PC-3 (cell line): Measurements from ENCODE around the gene VAMP7. TPM values are rescaled to one million over a fixed set of nuclear protein-coding genes. Genes with fewer than 3 reads are reported as not detected.

Source experiments
- ATAC-seq: fragments of 200-7000 bp; cut with Tn5 transposase; 2 replicates; pipeline ENCODE4 v1.9.1; 2020; ENCODE audit warnings: mild to moderate bottlenecking, moderate library complexity
- BruUV-seq: library from RNA; stranded (reverse); fragments of 400-500 nt; replicated peaks from 2 replicates; lab custom pipeline; 2021; lab: Mats Ljungman, UMichigan
- CTCF ChIA-PET: fragments of 300-600 bp; sonication (Branson Sonifier 250); formaldehyde crosslinking; loops from one replicate; lab custom pipeline; 2022; ENCODE audit warnings: antibody characterized with exemption; lab: Charles Lee
- POLR2A ChIA-PET: fragments of 300-600 bp; sonication (Branson Sonifier 250); formaldehyde crosslinking; loops from one replicate; lab custom pipeline; 2022; ENCODE audit warnings: antibody characterized with exemption; ENCODE audit not compliant: unreplicated experiment; lab: Charles Lee
- DNase-seq: peaks from one replicate; pipeline ENCODE4 v3.0.0-alpha.2; 2015
- H2AFZ ChIP-seq: fragments of 300-600 bp; sonication (generic); 2 replicates; pipeline ENCODE4 v1.6.0; 2016; ENCODE audit warnings: antibody characterized with exemption, low read length
- H3F3A ChIP-seq: fragments of 300-600 bp; sonication (generic); one replicate; pipeline ENCODE4 v1.6.0; 2017; ENCODE audit warnings: antibody characterized with exemption, low read length, control low read depth, mild to moderate bottlenecking; ENCODE audit not compliant: unreplicated experiment
- H3K27ac ChIP-seq: fragments of 300-600 bp; sonication (generic); 2 replicates; pipeline ENCODE4 v1.5.1; 2016; ENCODE audit warnings: mild to moderate bottlenecking, low read length
- H3K27me3 ChIP-seq: fragments of 300-600 bp; sonication (generic); 2 replicates; pipeline ENCODE4 v1.6.1; 2016; ENCODE audit warnings: low read length, mixed read lengths
- H3K36me3 ChIP-seq: fragments of 300-600 bp; sonication (generic); 2 replicates; pipeline ENCODE4 v1.6.1; 2016; ENCODE audit warnings: low read depth, mixed run types, low read length, mixed read lengths
- H3K4me1 ChIP-seq: fragments of 300-600 bp; sonication (generic); 2 replicates; pipeline ENCODE4 v1.5.1; 2016; ENCODE audit warnings: low read length; ENCODE audit not compliant: insufficient read depth
- H3K4me2 ChIP-seq: fragments of 300-600 bp; sonication (generic); 2 replicates; pipeline ENCODE4 v1.6.0; 2016; ENCODE audit warnings: low read length
- H3K4me3 ChIP-seq: fragments of 300-600 bp; sonication (generic); 2 replicates; pipeline ENCODE4 v1.5.1; 2016; ENCODE audit warnings: mild to moderate bottlenecking, low read length, mixed read lengths
- H3K79me2 ChIP-seq: fragments of 300-600 bp; sonication (generic); 2 replicates; pipeline ENCODE4 v1.6.1; 2017; ENCODE audit warnings: low read length, mixed read lengths
- H3K9ac ChIP-seq: fragments of 300-600 bp; sonication (generic); 2 replicates; pipeline ENCODE4 v1.6.0; 2016; ENCODE audit warnings: mild to moderate bottlenecking, low read length
- H3K9me2 ChIP-seq: fragments of 300-600 bp; sonication (generic); replicated peaks from 2 replicates; pipeline ENCODE4 v1.6.1; 2016; ENCODE audit warnings: mixed run types, low read length, mixed read lengths
- H3K9me3 ChIP-seq: fragments of 300-600 bp; sonication (generic); 2 replicates; pipeline ENCODE4 v1.6.1; 2016; ENCODE audit warnings: low read length, mixed read lengths
- H4K20me1 ChIP-seq: fragments of 300-600 bp; sonication (generic); 2 replicates; pipeline ENCODE4 v1.6.1; 2016; ENCODE audit warnings: low read length, mixed read lengths
- CTCF ChIP-seq: fragments of 300-600 bp; sonication (generic); conservative IDR thresholded peaks from 2 replicates; pipeline ENCODE4 v1.5.1; 2017; ENCODE audit warnings: antibody characterized with exemption, low read depth, mild to moderate bottlenecking, low read length
- EZH2 ChIP-seq: fragments of 300-600 bp; sonication (generic); IDR thresholded peaks from one replicate; pipeline ENCODE4 v1.6.1; 2017; ENCODE audit warnings: antibody characterized with exemption, mild to moderate bottlenecking, low read length; ENCODE audit not compliant: unreplicated experiment
- EZH2phosphoT487 ChIP-seq: fragments of 300-600 bp; sonication (generic); IDR thresholded peaks from 2 replicates; pipeline ENCODE4 v1.6.1; 2018; ENCODE audit warnings: mild to moderate bottlenecking, antibody characterized with exemption, low read length, borderline replicate concordance
- intact Hi-C: fragments of 100-400 bp; cut with micrococcal nuclease; formaldehyde crosslinking; loops from 2 replicates; pipeline ENCODE4 v1.9.0; 2023
- total RNA-seq: library from RNA; depleted of rRNA; stranded (reverse); fragments of >200 nt; gene quantifications from 2 replicates; pipeline ENCODE4 v1.2.3, GENCODE V29; 2014

Gene VAMP7
- total RNA-seq, 1 experiment from 2014 or later = 37.5 TPM

DNA sequence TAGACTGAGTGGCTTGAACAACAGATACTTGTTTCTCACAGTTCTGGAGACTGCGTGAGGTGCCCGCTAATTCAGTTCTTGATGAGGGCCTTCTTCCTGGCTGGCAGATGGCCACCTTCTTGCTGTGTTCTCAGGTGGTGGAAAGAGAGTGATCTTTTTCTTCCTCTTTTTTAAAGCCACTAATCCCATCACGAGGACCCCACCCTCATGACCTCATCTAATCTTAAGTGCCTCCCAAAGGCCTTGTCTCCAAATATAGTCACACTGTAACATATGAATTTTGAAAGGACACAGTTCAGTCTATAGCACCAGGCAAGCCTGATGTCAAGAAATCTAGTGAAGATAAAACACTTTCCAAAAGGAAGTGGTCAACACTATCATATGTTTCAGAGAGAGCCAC lies 12.4 kb downstream of the VAMP7 start:
- Histone ChIP-seq H4K20me1 (no peaks in the 10 kb centered on the region), H3K27me3 (no peaks in the 10 kb centered on the region), H3K4me1 (peaks cover under 1% of the 10 kb centered on the region), H3K36me3 (peaks cover 21% of the 10 kb centered on the region), H2AFZ (no peak overlapping the region), H3K79me2 (no peaks in the 10 kb centered on the region), H3K9me2 (no peaks in the 10 kb centered on the region), H3F3A (no peaks in the 10 kb centered on the region), H3K9ac (no peak overlapping the region), H3K9me3 (no peaks in the 10 kb centered on the region), H3K4me2 (no peak overlapping the region), H3K4me3 (no peak overlapping the region), H3K27ac (no peak overlapping the region)
- BruUV-seq = no TSS peak
- DNase-seq (no peak), ATAC-seq (no peak)
- TF ChIP-seq CTCF (no peak), EZH2 (no peak), EZH2phosphoT487 (no peak)
- intact Hi-C loops = no loop called here
- POLR2A ChIA-PET = no interaction called here
- CTCF ChIA-PET = no interaction called here

GRCh38 chrX:155896512-155896911 lies 15.4 kb downstream of the VAMP7 start:
- BruUV-seq = no TSS peak
- no peaks in the 10 kb centered on the region for H3K79me2 ChIP-seq
- H3K4me2 ChIP-seq = no peak overlapping the region
- H3F3A ChIP-seq = no peaks in the 10 kb centered on the region
- H4K20me1 ChIP-seq = no peaks in the 10 kb centered on the region
- DNase-seq (no peak), ATAC-seq (no peak)
- no peaks in the 10 kb centered on the region for H3K9me3 ChIP-seq
- CTCF ChIA-PET = no interaction called here
- H3K36me3 ChIP-seq = peaks cover 38% of the 10 kb centered on the region
- no peak overlapping the region for H3K4me3 ChIP-seq
- H3K9ac ChIP-seq = no peak overlapping the region
- H3K27me3 ChIP-seq = no peaks in the 10 kb centered on the region
- H3K9me2 ChIP-seq = no peaks in the 10 kb centered on the region
- TF ChIP-seq EZH2 (no peak), CTCF (no peak), EZH2phosphoT487 (no peak)
- H3K4me1 ChIP-seq = no peaks in the 10 kb centered on the region
- no peak overlapping the region for H2AFZ ChIP-seq
- intact Hi-C loops = no loop called here
- H3K27ac ChIP-seq = no peak overlapping the region
- POLR2A ChIA-PET = no interaction called here

DNA sequence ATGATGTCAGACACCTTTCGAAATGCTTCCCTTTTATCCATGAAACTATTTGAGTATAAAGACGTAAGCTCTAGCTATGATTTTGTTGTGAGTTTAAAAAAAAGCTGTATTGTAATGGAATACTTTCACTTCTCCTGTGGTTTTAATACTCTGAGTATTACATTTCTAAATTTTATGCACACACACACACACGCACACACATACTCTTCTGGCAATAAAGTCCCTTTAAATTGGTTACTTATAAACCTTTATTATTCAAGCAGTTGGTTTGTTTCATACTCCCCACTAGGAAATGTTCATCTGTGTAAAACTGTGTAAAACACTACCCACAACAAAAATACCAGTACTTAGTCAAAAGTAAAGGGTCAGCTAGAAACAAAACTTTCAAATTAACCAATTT lies 18.2 kb downstream of the VAMP7 start:
- ChIA-PET CTCF (no interaction called here), POLR2A (no interaction called here)
- H3K36me3 ChIP-seq = peaks cover 38% of the 10 kb centered on the region
- no peak overlapping the region for H2AFZ ChIP-seq
- H4K20me1 ChIP-seq = no peaks in the 10 kb centered on the region
- H3K4me2 ChIP-seq = no peak overlapping the region
- no peak overlapping the region for H3K9ac ChIP-seq
- DNase-seq = no peak
- no peak overlapping the region for H3K27ac ChIP-seq
- H3K4me1 ChIP-seq = no peaks in the 10 kb centered on the region
- no TSS peak for BruUV-seq
- H3K9me2 ChIP-seq = no peaks in the 10 kb centered on the region
- no peaks in the 10 kb centered on the region for H3K9me3 ChIP-seq
- H3K27me3 ChIP-seq = no peaks in the 10 kb centered on the region
- no peak overlapping the region for H3K4me3 ChIP-seq
- no peaks in the 10 kb centered on the region for H3K79me2 ChIP-seq
- intact Hi-C loops = no loop called here
- no peak for TF ChIP-seq EZH2phosphoT487
- TF ChIP-seq CTCF = no peak
- no peak for TF ChIP-seq EZH2
- ATAC-seq = no peak
- H3F3A ChIP-seq = no peaks in the 10 kb centered on the region
